ENCODE results near the gene RAB34. TPM values are rescaled to one million over a fixed set of nuclear protein-coding genes. Genes with fewer than 3 reads are reported as not detected.

The RAB34 gene
- total RNA-seq, 3 donors from 2014 or later (not counting 1 experiment from before 2014, with no cell fraction given), result 3.7 to 12.9 (median 3.8) TPM

- Histone ChIP-seq H3K4me1 (ENCODE audit: control insufficient read depth, insufficient read depth, low read length) (no peaks in the 10 kb centered on the region), H3K9me3 (ENCODE audit: control insufficient read depth, insufficient read depth, low read length) (no peaks in the 10 kb centered on the region), H3K4me3 (ENCODE audit: low read length) (no peak overlapping the region), H3K36me3 (ENCODE audit: control insufficient read depth, insufficient read depth, low read length) (peaks cover 81% of the 10 kb centered on the region), H3K27me3 (ENCODE audit: control insufficient read depth, insufficient read depth, low read length) (no peaks in the 10 kb centered on the region), H3K27ac (ENCODE audit: low read length) (no peak overlapping the region)
- DNase-seq (peak in 1 of 2 donors; percentile 46), ATAC-seq (peak in 2 of 3 donors; percentile 34 to 38)
- Mint-ChIP-seq H3K27ac (no peak overlapping the region), H3K4me3 (no peak overlapping the region), H3K36me3 (peaks cover 32% of the 10 kb centered on the region), H3K4me1 (no peaks in the 10 kb centered on the region), H3K27me3 (ENCODE audit: low read depth in 2 of 2) (no peaks in the 10 kb centered on the region), H3K9me3 (no peaks in the 10 kb centered on the region)
- TF ChIP-seq CTCF (IDR thresholded peaks at IDR 0.05), result peak; percentile 22
- intact Hi-C loops (cut with micrococcal nuclease), result loop anchor here (1.0 kb wide), 1 partner anchor 30 kb away; no protein-coding TSS in a partner anchor
- WGBS (ENCODE audit: insufficient coverage), result 91% methylated on average over 7 of the region's 7 CpGs
Observed at GRCh38 chr17:28675980-28676379, 41.7 kb downstream of the RAB34 start.

- Histone ChIP-seq H3K27ac (ENCODE audit: low read length) (no peak overlapping the region), H3K4me1 (ENCODE audit: control insufficient read depth, insufficient read depth, low read length) (no peaks in the 10 kb centered on the region), H3K36me3 (ENCODE audit: control insufficient read depth, insufficient read depth, low read length) (peaks cover 80% of the 10 kb centered on the region), H3K4me3 (ENCODE audit: low read length) (no peak overlapping the region), H3K9me3 (ENCODE audit: control insufficient read depth, insufficient read depth, low read length) (no peaks in the 10 kb centered on the region), H3K27me3 (ENCODE audit: control insufficient read depth, insufficient read depth, low read length) (no peaks in the 10 kb centered on the region)
- Mint-ChIP-seq H3K9me3 (no peaks in the 10 kb centered on the region), H3K27ac (no peak overlapping the region), H3K4me3 (no peak overlapping the region), H3K27me3 (ENCODE audit: low read depth in 2 of 2) (no peaks in the 10 kb centered on the region), H3K4me1 (no peaks in the 10 kb centered on the region), H3K36me3 (peaks cover 32% of the 10 kb centered on the region)
- no peak for DNase-seq
- TF ChIP-seq CTCF (IDR thresholded peaks at IDR 0.05), result no peak
- intact Hi-C loops (cut with micrococcal nuclease), result no loop called here
- ATAC-seq, result no peak
- WGBS (ENCODE audit: insufficient coverage), result 100% methylated on average over 1 of the region's 3 CpGs
Observed at GRCh38 chr17:28675490-28675889, 42.2 kb downstream of the RAB34 start.

- intact Hi-C loops (cut with micrococcal nuclease), result no loop called here
Observed at GRCh38 chr17:28669918-28670317, 47.8 kb downstream of the RAB34 start.

More at GRCh38 chr17:28669918-28670317, 47.8 kb downstream of the RAB34 start:
- Histone ChIP-seq H3K36me3 (ENCODE audit: control insufficient read depth, insufficient read depth, low read length) (peaks cover 53% of the 10 kb centered on the region), H3K27me3 (ENCODE audit: control insufficient read depth, insufficient read depth, low read length) (no peaks in the 10 kb centered on the region), H3K4me3 (ENCODE audit: low read length) (no peak overlapping the region), H3K27ac (ENCODE audit: low read length) (no peak overlapping the region), H3K4me1 (ENCODE audit: control insufficient read depth, insufficient read depth, low read length) (peaks cover 3% of the 10 kb centered on the region), H3K9me3 (ENCODE audit: control insufficient read depth, insufficient read depth, low read length) (no peaks in the 10 kb centered on the region)
- DNase-seq (no peak), ATAC-seq (no peak)
- H3K27ac Mint-ChIP-seq, result no peak overlapping the region
- no CpG with 5 or more reads among the region's 1 CpG for WGBS (ENCODE audit: insufficient coverage)
- TF ChIP-seq CTCF (IDR thresholded peaks at IDR 0.05), result no peak
- H3K27me3 Mint-ChIP-seq (ENCODE audit: low read depth in 2 of 2), result no peaks in the 10 kb centered on the region
- no peak overlapping the region for H3K4me3 Mint-ChIP-seq
- peaks cover 10 to 27% of the 10 kb centered on the region in 2 donors for H3K4me1 Mint-ChIP-seq
- peaks cover 20% of the 10 kb centered on the region for H3K36me3 Mint-ChIP-seq
- H3K9me3 Mint-ChIP-seq, result no peaks in the 10 kb centered on the region

Data from natural killer cell (primary cell).